Loucy (cell line): ENCODE results near the gene UBN1.

ENCODE experiments used
- CTCF ChIP-seq: fragments of 200-600 bp; sonication (generic); conservative IDR thresholded peaks from 2 replicates; pipeline ENCODE4 v1.5.1; 2014; ENCODE audit warnings: mild to moderate bottlenecking, antibody characterized with exemption, low read length
- EZH2phosphoT487 ChIP-seq: fragments of 200-600 bp; IDR thresholded peaks from 2 replicates; pipeline ENCODE4 v1.6.1; 2018; ENCODE audit warnings: antibody characterized with exemption, mild to moderate bottlenecking, moderate library complexity, borderline replicate concordance

GRCh38 chr16:4908854-4909401, 61.6 kb downstream of the UBN1 start:
- TF ChIP-seq CTCF, result no peak
- no peak for TF ChIP-seq EZH2phosphoT487
